Mucosa of gallbladder (tissue), 1 donor: ENCODE data around the gene DSCAM. TPM values are rescaled to one million over a fixed set of nuclear protein-coding genes. Genes with fewer than 3 reads are reported as not detected.

Source experiments
- DNase-seq: peaks from one replicate; pipeline ENCODE4 v3.0.0-alpha.2; 2020; ENCODE audit warnings: low spot score
- total RNA-seq: library from RNA; stranded (reverse); gene quantifications from one replicate; pipeline ENCODE4 v1.2.1, GENCODE V29; 2021
- donor health status: DM: no; HTN: no; CAD: no.

Gene DSCAM
- total RNA-seq, 1 donor from 2014 or later: 0.09 TPM

GRCh38 chr21:40134731-40135492 is 712.0 kb downstream of the DSCAM start:
- DNase-seq: no peak

- no peak for DNase-seq
Observed at GRCh38 chr21:40130476-40130875, 716.5 kb downstream of the DSCAM start.

- no peak for DNase-seq
Observed at GRCh38 chr21:40129809-40130208, 717.1 kb downstream of the DSCAM start.

DNA sequence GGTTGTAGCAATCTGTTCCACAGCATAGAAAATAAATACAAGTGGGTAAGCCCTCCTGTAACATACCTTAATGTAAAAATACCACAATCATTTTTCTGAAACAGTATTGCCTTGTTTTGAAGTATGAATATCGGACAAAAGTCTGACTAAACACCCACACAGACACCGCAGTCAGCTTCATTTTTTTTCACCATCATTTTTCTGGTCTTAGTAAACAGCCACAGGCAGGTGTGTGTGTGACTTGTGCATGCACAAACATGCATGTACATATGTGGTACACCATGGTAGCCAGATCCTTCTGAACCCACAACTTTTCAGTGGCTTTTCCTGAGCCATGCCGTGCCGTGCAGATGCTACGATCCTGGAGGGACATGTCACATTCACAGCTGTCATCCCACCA is 718.1 kb downstream of the DSCAM start:
- DNase-seq: no peak

- DNase-seq: no peak
Observed at GRCh38 chr21:40120940-40121575, 725.9 kb downstream of the DSCAM start.

GRCh38 chr21:40118527-40118926 is 728.4 kb downstream of the DSCAM start:
- no peak for DNase-seq

GRCh38 chr21:40117236-40117635 is 729.7 kb downstream of the DSCAM start:
- no peak for DNase-seq

DNA sequence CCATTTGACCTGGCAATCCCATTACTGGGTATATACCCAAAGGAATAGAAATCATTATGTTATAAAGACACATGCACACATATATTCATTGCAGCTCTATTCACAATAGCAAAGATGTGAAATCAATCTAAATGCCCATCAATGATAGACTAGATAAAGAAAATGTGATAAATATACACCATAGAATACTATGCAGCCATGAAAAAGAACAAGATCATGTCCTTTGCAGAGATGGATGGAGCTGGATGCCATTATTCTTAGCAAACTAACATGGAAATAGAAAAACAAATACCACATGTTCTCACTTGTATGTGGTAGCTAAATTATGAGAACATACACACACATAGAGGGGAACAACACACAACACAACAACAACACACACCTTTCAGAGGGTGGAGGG is 731.2 kb downstream of the DSCAM start:
- no peak for DNase-seq

DNA sequence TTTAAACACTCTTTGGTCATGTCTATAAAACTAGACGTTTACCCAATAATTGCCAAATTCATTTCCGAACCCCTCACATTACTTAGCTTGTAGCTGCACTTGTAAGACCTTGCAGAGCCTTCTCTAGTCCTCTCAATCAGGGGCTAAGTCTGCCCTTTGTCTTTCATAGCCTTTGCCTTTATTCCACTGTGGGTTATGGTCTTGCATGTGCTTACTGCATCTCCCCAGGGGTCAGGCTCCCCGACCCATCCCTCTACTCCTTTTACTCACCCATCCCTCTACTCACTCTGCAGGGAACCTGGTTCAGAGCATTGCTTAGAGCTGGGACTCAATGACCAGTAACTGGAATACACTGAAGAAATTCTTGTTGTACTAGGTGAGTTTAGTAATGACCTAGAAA is 744.3 kb downstream of the DSCAM start:
- DNase-seq: no peak

DNA sequence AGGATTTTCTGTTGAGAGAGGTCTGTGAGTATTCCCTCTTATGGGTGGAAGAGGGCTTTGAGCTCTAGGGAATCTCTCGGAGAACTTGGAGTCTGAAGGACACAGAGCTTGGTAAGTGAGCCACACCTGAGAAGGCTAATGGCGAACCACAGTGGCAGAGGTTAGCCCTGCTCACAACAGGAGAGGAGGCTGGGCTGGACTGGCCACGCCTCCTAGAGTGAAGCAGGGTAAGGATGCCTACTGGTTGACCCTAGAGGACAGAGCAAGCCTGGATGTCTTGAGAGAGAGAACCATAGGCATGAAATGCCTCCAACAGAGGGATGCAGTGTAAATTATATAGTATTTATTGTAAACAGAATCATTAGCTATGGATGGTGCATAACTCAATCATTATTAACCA is 747.1 kb downstream of the DSCAM start:
- DNase-seq: no peak

DNA sequence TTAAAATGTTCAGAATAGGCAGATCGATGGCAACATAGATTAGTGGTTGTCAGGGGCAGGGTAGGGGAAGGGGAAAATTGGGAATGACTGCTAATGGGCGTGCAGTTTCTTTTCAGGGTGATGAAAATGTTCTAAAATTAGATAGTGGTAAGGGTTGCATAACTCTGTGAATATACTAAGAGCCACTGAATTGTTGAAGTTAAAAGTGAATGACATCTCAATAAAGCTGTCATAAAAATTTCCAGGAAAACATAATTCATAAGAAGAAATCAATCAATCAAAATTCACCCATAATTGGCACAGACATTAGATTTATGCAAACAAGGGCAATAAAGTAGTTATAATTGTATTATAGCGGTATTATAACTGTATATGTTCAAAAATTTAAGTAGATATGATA is 751.5 kb downstream of the DSCAM start:
- DNase-seq: no peak

- DNase-seq: no peak
Observed at GRCh38 chr21:40080385-40080784, 766.6 kb downstream of the DSCAM start.

GRCh38 chr21:40074710-40075109 is 772.2 kb downstream of the DSCAM start:
- DNase-seq: no peak

- peak; percentile 14 for DNase-seq
Observed at GRCh38 chr21:40074198-40074597, 772.8 kb downstream of the DSCAM start.

GRCh38 chr21:40073642-40074041 is 773.3 kb downstream of the DSCAM start:
- no peak for DNase-seq

DNA sequence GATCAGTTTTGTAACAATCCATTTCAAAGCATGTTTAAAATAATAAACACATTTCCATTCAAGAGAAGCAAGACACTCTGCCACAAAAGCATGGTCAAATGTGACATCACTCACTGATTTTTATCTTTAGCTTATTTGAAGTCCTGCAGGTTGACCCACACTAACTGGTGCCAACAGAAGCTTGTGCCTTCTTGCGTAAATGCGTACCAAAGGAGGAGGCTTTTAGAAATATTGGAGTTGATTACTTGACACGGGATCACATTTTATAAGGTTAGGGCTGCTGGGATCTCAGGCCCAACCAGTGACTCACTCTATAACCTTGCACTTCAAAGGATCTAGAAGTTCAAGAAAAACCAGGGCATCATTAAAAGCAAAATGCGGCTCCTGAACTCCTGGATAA is 776.1 kb downstream of the DSCAM start:
- no peak for DNase-seq

- no peak for DNase-seq
Observed at GRCh38 chr21:40067751-40068150, 779.2 kb downstream of the DSCAM start.

GRCh38 chr21:40066221-40066620 is 780.7 kb downstream of the DSCAM start:
- no peak for DNase-seq

- no peak for DNase-seq
Observed at GRCh38 chr21:40060083-40060677, 786.8 kb downstream of the DSCAM start.

DNA sequence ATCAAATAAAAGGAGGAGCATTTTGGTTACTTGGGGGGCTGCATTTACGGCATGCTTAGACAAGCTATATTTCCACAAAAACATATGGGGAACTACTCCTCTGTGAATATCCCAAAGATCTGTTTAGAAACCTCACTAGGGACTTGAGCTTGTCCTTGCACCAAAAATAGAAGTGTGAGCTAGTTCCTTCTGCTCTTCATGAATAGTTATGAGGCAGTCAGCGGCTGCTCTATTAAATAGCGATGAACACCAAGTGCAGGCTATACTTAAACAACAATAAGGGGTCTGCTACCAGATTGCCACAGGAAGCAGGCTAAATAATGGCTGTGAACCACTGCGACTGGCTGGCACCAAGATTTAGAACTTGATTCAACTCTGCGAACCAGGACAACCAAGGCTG is 789.6 kb downstream of the DSCAM start:
- DNase-seq: no peak

- no peak for DNase-seq
Observed at GRCh38 chr21:40056031-40056430, 790.9 kb downstream of the DSCAM start.

DNA sequence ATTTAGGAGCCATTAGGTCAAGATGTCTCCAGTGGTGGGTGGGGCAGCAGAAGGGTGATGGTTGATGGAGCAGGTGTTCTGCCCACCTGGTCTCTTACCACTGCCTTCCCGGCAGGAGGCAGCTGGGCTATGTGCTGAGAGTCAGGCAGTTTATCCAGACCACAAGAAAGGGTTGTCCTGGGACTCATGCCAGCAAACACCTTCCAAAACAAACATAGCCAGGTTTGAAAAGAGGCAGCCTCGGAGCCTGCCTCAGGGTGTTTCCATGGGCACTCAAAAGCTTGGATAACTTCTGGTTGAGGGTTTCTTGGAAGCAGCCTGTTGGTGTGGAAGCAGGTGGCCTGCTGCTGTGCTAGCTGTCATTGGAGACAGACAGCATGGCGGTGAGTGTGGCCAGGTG is 792.6 kb downstream of the DSCAM start:
- peak; percentile 40 for DNase-seq

GRCh38 chr21:40053007-40053406 is 794.0 kb downstream of the DSCAM start:
- DNase-seq: peak; percentile 12
